Measurements from ENCODE around the gene ERFL. TPM values are rescaled to one million over a fixed set of nuclear protein-coding genes. Genes with fewer than 3 reads are reported as not detected.

The ERFL gene
- total RNA-seq, 3 donors from 2014 or later = 0.83 to 2.0 (median 1.5) TPM

- DNase-seq = no peak
- no peak overlapping the region for H3K4me3 Mint-ChIP-seq
These were observed 34.4 kb downstream of the ERFL start for GRCh38 chr19:41893899-41894298.

GRCh38 chr19:41892173-41892902 is 35.9 kb downstream of the ERFL start:
- Mint-ChIP-seq H3K4me1 (ENCODE audit: low read depth) (peaks cover 65% of the 10 kb centered on the region), H3K9me3 (no peaks in the 10 kb centered on the region), H3K27me3 (ENCODE audit: low read depth) (no peaks in the 10 kb centered on the region), H3K36me3 (ENCODE audit: insufficient read depth) (peaks cover 27% of the 10 kb centered on the region), H3K4me3 (no peak overlapping the region)
- DNase-seq = no peak
- ATAC-seq = no peak

More at GRCh38 chr19:41893899-41894298, 34.4 kb downstream of the ERFL start:
- Mint-ChIP-seq H3K27me3 (ENCODE audit: low read depth) (no peaks in the 10 kb centered on the region), H3K36me3 (ENCODE audit: insufficient read depth) (peaks cover 31% of the 10 kb centered on the region), H3K9me3 (no peaks in the 10 kb centered on the region), H3K4me1 (ENCODE audit: low read depth) (peaks cover 64% of the 10 kb centered on the region)
- ATAC-seq = peak in 1 of 2 donors; percentile 47

- DNase-seq (no peak), ATAC-seq (no peak)
- Mint-ChIP-seq H3K36me3 (ENCODE audit: insufficient read depth) (peaks cover 31% of the 10 kb centered on the region), H3K9me3 (no peaks in the 10 kb centered on the region), H3K27me3 (ENCODE audit: low read depth) (no peaks in the 10 kb centered on the region), H3K4me1 (ENCODE audit: low read depth) (peaks cover 74% of the 10 kb centered on the region), H3K4me3 (no peak overlapping the region)
These were observed 37.3 kb downstream of the ERFL start for GRCh38 chr19:41890936-41891335.

- DNase-seq = no peak
These were observed 38.4 kb downstream of the ERFL start for GRCh38 chr19:41889896-41890295.

GRCh38 chr19:41888926-41889325 is 39.3 kb downstream of the ERFL start:
- Mint-ChIP-seq H3K4me1 (ENCODE audit: low read depth) (peaks cover 71% of the 10 kb centered on the region), H3K9me3 (no peaks in the 10 kb centered on the region), H3K36me3 (ENCODE audit: insufficient read depth) (peaks cover 25% of the 10 kb centered on the region), H3K27me3 (ENCODE audit: low read depth) (no peaks in the 10 kb centered on the region), H3K4me3 (peak overlapping the region; percentile 99)
- ATAC-seq = no peak
- no peak for DNase-seq

More at GRCh38 chr19:41889896-41890295, 38.4 kb downstream of the ERFL start:
- H3K27me3 Mint-ChIP-seq (ENCODE audit: low read depth) = no peaks in the 10 kb centered on the region
- H3K36me3 Mint-ChIP-seq (ENCODE audit: insufficient read depth) = peaks cover 25% of the 10 kb centered on the region
- H3K4me1 Mint-ChIP-seq (ENCODE audit: low read depth) = peaks cover 75% of the 10 kb centered on the region
- H3K4me3 Mint-ChIP-seq = peak overlapping the region; percentile 99
- H3K9me3 Mint-ChIP-seq = no peaks in the 10 kb centered on the region
- no peak for ATAC-seq

GRCh38 chr19:41887711-41888382 is 40.4 kb downstream of the ERFL start:
- DNase-seq (peak; percentile 89), ATAC-seq (peak; percentile 59 to 63)
- H3K4me3 Mint-ChIP-seq = peak overlapping the region; percentile 99
- peaks cover 23% of the 10 kb centered on the region for H3K36me3 Mint-ChIP-seq (ENCODE audit: insufficient read depth)
- peaks cover 68% of the 10 kb centered on the region for H3K4me1 Mint-ChIP-seq (ENCODE audit: low read depth)
- H3K27me3 Mint-ChIP-seq (ENCODE audit: low read depth) = no peaks in the 10 kb centered on the region
- H3K9me3 Mint-ChIP-seq = no peaks in the 10 kb centered on the region

GRCh38 chr19:41886761-41887710 is 41.2 kb downstream of the ERFL start:
- ATAC-seq (peak; percentile 44 to 49), DNase-seq (peak; percentile 50)
- no peaks in the 10 kb centered on the region for H3K27me3 Mint-ChIP-seq (ENCODE audit: low read depth)
- H3K36me3 Mint-ChIP-seq (ENCODE audit: insufficient read depth) = peaks cover 22% of the 10 kb centered on the region
- no peaks in the 10 kb centered on the region for H3K9me3 Mint-ChIP-seq
- H3K4me3 Mint-ChIP-seq = peak overlapping the region; percentile 99
- peaks cover 67% of the 10 kb centered on the region for H3K4me1 Mint-ChIP-seq (ENCODE audit: low read depth)

GRCh38 chr19:41883821-41884733 is 44.2 kb downstream of the ERFL start:
- H3K36me3 Mint-ChIP-seq (ENCODE audit: insufficient read depth) = peaks cover 10% of the 10 kb centered on the region
- peaks cover 63% of the 10 kb centered on the region for H3K4me1 Mint-ChIP-seq (ENCODE audit: low read depth)
- no peaks in the 10 kb centered on the region for H3K9me3 Mint-ChIP-seq
- DNase-seq (peak; percentile 83), ATAC-seq (peak; percentile 70 to 71)
- H3K27me3 Mint-ChIP-seq (ENCODE audit: low read depth) = no peaks in the 10 kb centered on the region
- peak overlapping the region; percentile 99 for H3K4me3 Mint-ChIP-seq

GRCh38 chr19:41883463-41883820 is 44.8 kb downstream of the ERFL start:
- H3K4me1 Mint-ChIP-seq (ENCODE audit: low read depth) = peaks cover 65% of the 10 kb centered on the region
- no peak for DNase-seq
- H3K9me3 Mint-ChIP-seq = no peaks in the 10 kb centered on the region
- peaks cover 7% of the 10 kb centered on the region for H3K36me3 Mint-ChIP-seq (ENCODE audit: insufficient read depth)
- H3K4me3 Mint-ChIP-seq = peak overlapping the region; percentile 99
- no peak for ATAC-seq
- no peaks in the 10 kb centered on the region for H3K27me3 Mint-ChIP-seq (ENCODE audit: low read depth)

GRCh38 chr19:41882568-41883462 is 45.4 kb downstream of the ERFL start, which contains the start of gene ARHGEF1:
ARHGEF1 (plus strand) TSS chr19:41883184; CDS start chr19:41888083, 4,899 bp downstream.
- peaks cover 65% of the 10 kb centered on the region for H3K4me1 Mint-ChIP-seq (ENCODE audit: low read depth)
- H3K4me3 Mint-ChIP-seq = peak within 1 kb of the TSS; percentile 99

GRCh38 chr19:41880329-41880708 is 47.9 kb downstream of the ERFL start:
- Mint-ChIP-seq H3K9me3 (no peaks in the 10 kb centered on the region), H3K27me3 (ENCODE audit: low read depth) (no peaks in the 10 kb centered on the region), H3K4me1 (ENCODE audit: low read depth) (peaks cover 68% of the 10 kb centered on the region), H3K36me3 (ENCODE audit: insufficient read depth) (no peaks in the 10 kb centered on the region), H3K4me3 (peak overlapping the region; percentile 24)
- DNase-seq (no peak), ATAC-seq (no peak)

More at GRCh38 chr19:41882568-41883462, 45.4 kb downstream of the ERFL start, which contains the start of gene ARHGEF1:
- Mint-ChIP-seq H3K36me3 (ENCODE audit: insufficient read depth) (peaks cover 4% of the 10 kb centered on the region), H3K27me3 (ENCODE audit: low read depth) (no peaks in the 10 kb centered on the region), H3K9me3 (no peaks in the 10 kb centered on the region)
- DNase-seq (peak; percentile 46), ATAC-seq (peak in 1 of 2 donors; percentile 5)

- ATAC-seq (no peak), DNase-seq (no peak)
- no peaks in the 10 kb centered on the region for H3K27me3 Mint-ChIP-seq (ENCODE audit: low read depth)
- H3K4me1 Mint-ChIP-seq (ENCODE audit: low read depth) = peaks cover 65% of the 10 kb centered on the region
- H3K4me3 Mint-ChIP-seq = peak overlapping the region; percentile 24
- H3K36me3 Mint-ChIP-seq (ENCODE audit: insufficient read depth) = no peaks in the 10 kb centered on the region
- H3K9me3 Mint-ChIP-seq = no peaks in the 10 kb centered on the region
These were observed 48.5 kb downstream of the ERFL start for GRCh38 chr19:41879670-41880328.
